Stimulated activated CD4-positive, alpha-beta T cell treated with anti-CD3 and anti-CD28 coated beads, Interleukin-4, amount 100 ng/mL, for 1 hour (primary cell): ENCODE data around the gene ANKS1B.

Experiments
- DNase-seq: peaks from one replicate; pipeline ENCODE4 v3.0.0-alpha.2; 2020

ANKS1B gene

DNA sequence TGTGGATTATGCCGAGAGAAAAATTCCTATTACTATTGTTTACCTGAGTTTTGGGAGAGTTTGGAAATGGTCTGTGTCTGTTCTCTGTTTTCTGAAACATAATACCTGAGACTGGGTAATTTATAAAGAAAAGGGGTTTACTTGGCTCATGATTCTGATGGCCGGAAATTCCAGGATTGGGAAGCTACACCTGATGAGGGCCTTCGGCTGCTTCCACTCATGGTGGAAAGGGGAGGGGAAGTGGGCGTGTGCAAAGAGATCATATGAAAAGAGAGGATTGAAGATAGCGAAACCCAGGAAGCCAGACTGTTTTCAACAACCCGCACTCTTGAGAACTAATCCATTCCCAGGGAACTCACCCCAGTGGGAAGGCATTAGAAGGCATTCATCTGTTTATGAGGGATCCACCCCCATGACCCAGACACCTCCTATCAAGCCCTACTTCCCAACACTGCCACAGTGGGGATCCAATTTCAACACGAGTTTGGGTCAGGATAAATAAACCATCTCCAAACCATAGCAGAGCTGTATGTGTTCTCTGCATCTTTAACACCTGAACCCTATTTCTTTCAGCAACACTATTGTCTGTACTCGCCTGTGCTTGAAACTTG is 1288.6 kb downstream of the ANKS1B start:
- no peak for DNase-seq

DNA sequence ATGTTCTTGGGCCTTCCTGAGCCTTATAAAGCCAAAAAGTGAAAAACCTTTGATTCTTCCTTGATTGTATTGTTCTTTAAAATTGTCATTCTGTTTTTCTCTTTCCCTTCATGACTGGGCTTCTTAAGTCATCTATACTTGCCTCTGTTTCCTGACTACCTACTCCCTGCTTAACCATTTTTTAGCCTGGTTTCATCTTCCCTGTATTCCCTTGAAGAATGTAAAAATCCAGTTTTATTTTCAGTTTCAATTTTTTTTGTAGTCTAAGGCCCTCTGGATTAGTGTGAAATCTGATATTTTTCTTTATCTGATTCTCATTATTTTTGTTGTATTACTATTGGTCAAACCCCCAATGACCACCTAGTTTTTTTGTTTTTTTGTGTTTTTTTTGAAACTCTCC is 1293.4 kb downstream of the ANKS1B start:
- no peak for DNase-seq

DNA sequence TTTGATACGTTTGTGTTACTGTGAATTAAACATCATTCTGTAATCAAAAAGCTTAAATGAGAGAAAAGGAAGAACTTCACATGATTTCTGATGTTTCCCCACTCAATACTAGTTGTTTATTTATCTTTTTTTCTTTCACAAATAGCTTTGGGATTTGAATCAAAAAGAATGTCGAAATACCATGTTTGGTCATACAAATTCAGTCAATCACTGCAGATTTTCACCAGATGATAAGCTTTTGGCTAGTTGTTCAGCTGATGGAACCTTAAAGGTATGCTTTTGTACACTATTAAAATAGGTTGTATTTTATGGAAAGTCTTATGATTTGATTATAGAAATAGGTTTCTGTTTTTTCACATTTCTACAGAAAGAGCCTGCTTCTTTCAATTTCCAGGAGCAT is 1298.1 kb downstream of the ANKS1B start:
- no peak for DNase-seq
